SH-SY5Y (cell line): ENCODE results near the gene MID1IP1.

Experiments used
- GATA2 ChIP-seq: IDR thresholded peaks from 2 replicates; pipeline ENCODE4 v1.6.1; 2011; ENCODE audit warnings: mild to moderate bottlenecking, low read depth, low read length
- GATA3 ChIP-seq: IDR thresholded peaks from 2 replicates; pipeline ENCODE4 v1.6.1; 2011; ENCODE audit warnings: low read depth, mild to moderate bottlenecking, low read length, moderate library complexity

The MID1IP1 gene

DNA sequence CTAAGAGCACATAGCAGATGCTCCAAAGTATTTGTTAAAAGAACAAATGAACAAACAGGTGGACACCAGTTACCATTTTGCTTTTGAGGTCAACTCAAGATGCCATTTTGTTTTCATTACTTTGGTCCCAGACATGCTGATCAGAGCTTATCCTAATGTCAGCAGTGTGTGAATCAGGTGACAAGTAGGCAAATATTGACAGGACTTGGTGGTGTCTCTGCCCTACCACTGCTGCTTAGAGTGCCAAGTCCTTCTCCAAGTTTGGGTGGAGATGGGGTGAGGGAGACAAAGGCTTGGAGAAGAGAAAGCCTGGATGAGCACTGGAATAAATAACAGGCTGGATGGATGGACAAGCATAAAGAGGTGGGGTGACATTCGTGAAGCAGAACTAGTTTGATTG, 38.7 kb downstream of the MID1IP1 start:
- TF ChIP-seq GATA2, result no peak

- TF ChIP-seq GATA3 (no peak), GATA2 (no peak)
Observed at GRCh38 chrX:38841750-38842149, 40.5 kb downstream of the MID1IP1 start.

- TF ChIP-seq GATA2 (no peak), GATA3 (no peak)
Observed at GRCh38 chrX:38845426-38845825, 44.2 kb downstream of the MID1IP1 start.

DNA sequence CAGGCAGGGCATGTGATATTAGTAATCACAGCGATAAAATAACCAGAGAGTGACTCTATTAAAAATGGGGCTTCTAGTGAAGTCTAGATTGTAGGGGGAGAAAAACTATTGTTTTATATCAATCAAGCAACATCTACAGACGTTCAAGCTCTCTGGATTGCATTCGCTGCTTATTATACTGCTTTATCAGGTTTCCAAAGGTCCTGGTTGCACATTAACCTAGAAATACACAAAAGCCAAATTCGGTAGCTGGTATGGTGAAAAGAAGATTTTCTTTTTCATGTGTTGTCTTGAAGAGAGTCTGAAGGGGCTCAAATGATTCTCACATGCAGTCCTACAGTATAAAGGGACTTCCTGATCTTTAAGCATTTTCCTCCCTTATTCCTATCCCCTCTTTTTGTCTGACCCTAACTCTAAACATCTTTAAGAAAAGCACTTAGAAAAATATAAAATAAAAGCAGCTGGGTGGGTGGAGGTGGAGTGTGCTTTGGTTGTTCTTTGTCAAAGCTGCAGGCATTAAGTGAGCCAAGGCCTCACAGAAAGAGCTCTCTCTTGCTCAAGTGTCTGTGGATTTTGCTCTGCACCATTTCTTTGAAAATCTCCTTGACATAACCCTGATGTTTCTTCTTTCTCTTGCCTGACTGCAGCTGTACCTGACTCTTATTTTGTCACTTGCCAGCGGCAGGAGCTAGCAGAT, 46.1 kb downstream of the MID1IP1 start:
- TF ChIP-seq GATA3, result no peak

DNA sequence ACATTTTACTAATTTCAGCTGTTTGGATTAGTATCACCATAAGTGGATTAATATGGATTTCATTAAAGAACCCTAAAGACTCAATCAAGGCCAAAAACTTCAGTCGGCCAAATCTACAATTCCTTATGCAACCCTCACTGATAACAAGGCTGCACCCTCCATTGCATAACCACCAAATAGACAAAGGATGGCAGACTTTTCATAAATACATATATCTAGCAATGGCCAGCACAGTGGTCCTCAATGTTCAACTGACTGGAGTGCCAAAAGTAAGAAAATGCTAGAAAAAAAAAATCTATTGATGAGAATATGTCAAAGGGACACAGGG, 46.6 kb downstream of the MID1IP1 start:
- TF ChIP-seq GATA2, result no peak
- TF ChIP-seq GATA3, result no peak

DNA sequence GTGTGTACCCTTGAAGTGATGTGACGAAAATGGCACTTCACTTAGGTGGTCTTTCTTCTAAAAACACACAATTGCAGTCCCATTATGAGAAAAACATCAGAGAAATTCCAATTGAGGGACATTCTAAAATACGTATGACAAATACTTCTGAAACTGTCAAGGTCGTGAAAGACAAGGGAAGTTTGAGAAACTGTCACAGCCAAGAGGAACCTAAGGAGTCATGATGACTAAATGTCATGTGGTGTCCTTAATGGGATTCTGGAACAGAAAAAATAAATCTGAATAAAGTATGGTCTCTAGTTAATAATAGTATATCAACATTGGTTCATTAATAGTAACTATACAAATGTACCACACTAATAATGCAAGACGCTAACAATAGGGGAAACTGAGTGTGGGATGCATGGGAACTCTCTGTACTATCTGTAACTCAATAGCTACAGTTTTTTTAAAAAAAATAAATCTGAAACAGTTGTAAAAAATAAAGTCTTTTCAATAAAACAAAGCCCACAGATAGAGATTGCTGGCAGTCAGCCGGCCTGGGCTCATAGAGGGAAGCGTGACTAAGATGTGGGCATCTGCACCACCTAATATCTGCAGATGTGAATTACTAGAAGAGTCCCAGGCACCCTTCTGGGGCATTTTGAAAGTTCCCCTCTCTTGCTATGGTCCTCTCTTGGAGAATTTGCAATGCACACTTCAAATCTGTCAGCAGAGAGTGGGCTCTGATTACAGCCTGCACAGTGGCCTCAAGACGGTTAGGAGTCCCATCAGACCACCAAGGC, 47.6 kb downstream of the MID1IP1 start:
- no peak for TF ChIP-seq GATA3
- no peak for TF ChIP-seq GATA2

GRCh38 chrX:38850807-38851544, 49.7 kb downstream of the MID1IP1 start:
- TF ChIP-seq GATA2 (no peak), GATA3 (no peak)

- TF ChIP-seq GATA3, result no peak
- no peak for TF ChIP-seq GATA2
Observed at GRCh38 chrX:38854305-38854704, 53.0 kb downstream of the MID1IP1 start.
